ENCODE measurements around the gene SMPD3. TPM values are rescaled to one million over a fixed set of nuclear protein-coding genes. Genes with fewer than 3 reads are reported as not detected.

The SMPD3 gene
- total RNA-seq, 4 donors from 2014 or later = 0.20 to 3.3 (median 0.63) TPM

DNA sequence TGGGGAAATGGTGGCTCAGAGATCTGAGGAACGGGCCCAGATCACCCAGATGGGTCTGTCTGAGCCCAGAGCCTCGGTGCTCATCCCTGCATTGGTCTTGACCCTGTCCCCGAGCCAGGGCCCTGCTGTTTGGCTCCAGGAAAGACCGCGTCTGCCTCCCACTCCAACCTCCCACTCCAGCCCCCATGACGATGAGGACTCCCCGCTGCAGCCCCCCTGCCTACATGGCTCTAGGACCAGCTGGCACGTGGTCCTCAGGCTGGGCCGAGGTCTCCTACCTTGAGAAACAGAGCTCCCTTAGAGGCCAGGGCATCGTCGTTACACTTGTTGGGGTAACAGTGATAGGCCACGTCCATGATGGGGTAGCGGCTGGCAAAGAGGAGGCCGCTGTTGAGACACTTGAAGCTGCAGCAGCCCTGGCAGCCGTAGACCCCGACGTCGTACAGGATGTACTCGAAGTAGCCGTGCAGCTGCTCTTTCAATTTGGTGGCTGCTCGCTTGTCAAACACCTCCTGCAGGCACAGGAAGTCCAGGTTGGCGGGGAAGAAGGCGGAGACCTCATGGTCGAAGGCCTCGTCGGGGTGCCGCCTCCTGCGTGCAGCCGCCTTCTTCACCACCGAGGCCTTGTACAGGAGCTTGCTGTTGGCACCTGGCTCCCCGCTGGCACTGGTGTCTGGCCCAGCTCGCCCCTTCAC lies 77.6 kb downstream of the SMPD3 start:
- DNase-seq (ENCODE audit: low spot score in 2 of 2) = no peak
- H3K27ac ChIP-seq = no peak overlapping the region
- H3K4me3 ChIP-seq = no peak overlapping the region
- 85 to 86% methylated on average over 22 to 31 of the region's 32 CpGs for WGBS, 2 donors
- H3K4me1 ChIP-seq = peaks cover 0 to 3% (median under 1%) of the 10 kb centered on the region in 4 donors
- no peaks in the 10 kb centered on the region for H3K9me3 ChIP-seq
- no peaks in the 10 kb centered on the region for H3K36me3 ChIP-seq
- peaks cover 0 to 26% of the 10 kb centered on the region in 2 donors for H3K27me3 ChIP-seq
- TF ChIP-seq POLR2A (IDR thresholded peaks at IDR 0.05) = no peak
- TF ChIP-seq, protein P1, sequence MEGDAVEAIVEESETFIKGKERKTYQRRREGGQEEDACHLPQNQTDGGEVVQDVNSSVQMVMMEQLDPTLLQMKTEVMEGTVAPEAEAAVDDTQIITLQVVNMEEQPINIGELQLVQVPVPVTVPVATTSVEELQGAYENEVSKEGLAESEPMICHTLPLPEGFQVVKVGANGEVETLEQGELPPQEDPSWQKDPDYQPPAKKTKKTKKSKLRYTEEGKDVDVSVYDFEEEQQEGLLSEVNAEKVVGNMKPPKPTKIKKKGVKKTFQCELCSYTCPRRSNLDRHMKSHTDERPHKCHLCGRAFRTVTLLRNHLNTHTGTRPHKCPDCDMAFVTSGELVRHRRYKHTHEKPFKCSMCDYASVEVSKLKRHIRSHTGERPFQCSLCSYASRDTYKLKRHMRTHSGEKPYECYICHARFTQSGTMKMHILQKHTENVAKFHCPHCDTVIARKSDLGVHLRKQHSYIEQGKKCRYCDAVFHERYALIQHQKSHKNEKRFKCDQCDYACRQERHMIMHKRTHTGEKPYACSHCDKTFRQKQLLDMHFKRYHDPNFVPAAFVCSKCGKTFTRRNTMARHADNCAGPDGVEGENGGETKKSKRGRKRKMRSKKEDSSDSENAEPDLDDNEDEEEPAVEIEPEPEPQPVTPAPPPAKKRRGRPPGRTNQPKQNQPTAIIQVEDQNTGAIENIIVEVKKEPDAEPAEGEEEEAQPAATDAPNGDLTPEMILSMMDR (IDR thresholded peaks at IDR 0.05) = no peak
- TF ChIP-seq EP300 (IDR thresholded peaks at IDR 0.05) = no peak

DNA sequence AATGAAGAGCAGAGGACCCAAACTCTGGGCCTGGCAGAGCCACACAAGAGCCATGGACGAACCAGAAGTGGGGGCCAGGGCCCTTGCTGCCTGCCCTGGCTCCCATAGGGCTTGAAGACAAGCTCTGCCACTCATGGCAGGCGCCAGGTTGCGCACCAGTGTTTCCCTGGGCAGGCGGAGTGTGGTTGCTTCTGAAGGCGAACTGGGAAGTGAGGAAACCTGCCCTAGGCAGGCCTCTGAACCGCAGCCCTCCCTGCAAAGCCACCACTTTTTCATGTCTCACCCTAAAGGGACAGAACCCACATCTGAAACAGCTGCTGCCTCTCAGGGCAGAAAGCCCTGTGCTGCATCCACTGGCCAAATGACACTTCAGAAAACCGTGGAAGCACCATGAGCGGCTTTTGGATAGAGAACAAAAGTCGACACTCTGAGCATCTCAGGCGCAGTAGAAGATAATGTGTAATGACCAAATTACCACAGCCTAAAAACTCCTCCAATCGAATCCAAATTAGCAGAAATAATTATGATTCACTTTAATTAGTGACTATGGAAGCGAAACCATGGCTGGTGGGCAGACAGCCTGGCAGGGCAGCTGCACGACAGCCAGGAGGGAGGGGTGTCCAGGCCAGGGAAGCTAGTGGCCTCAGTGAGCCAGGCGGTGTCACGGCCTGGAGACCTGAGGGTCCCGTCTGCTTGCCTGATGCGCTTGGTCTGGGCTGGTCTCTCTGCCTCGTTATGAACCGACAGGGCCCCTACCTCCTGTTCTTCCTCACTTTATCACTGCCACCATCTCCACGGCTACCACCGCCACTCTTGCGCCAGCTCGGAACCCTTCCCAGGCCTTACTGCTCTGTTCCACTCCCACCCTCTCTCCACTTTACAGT lies 78.4 kb downstream of the SMPD3 start:
- no peak overlapping the region for H3K27ac ChIP-seq
- TF ChIP-seq, protein P1 (IDR thresholded peaks at IDR 0.05) = no peak
- no peak for TF ChIP-seq POLR2A (IDR thresholded peaks at IDR 0.05)
- no peak for TF ChIP-seq EP300 (IDR thresholded peaks at IDR 0.05)
- no peak overlapping the region for H3K4me3 ChIP-seq
- no peaks in the 10 kb centered on the region for H3K36me3 ChIP-seq
- WGBS, 2 donors = 82 to 83% methylated on average over 23 of the region's 23 CpGs
- no peak for DNase-seq (ENCODE audit: low spot score in 2 of 2)
- H3K9me3 ChIP-seq = no peaks in the 10 kb centered on the region
- peaks cover 0 to 26% of the 10 kb centered on the region in 2 donors for H3K27me3 ChIP-seq
- peaks cover 0 to 8% (median 2%) of the 10 kb centered on the region in 4 donors for H3K4me1 ChIP-seq

GRCh38 chr16:68369168-68369567 lies 79.1 kb downstream of the SMPD3 start:
- H3K27ac ChIP-seq = no peak overlapping the region
- no peak for DNase-seq (ENCODE audit: low spot score in 2 of 2)
- H3K27me3 ChIP-seq = peaks cover 0 to 26% of the 10 kb centered on the region in 2 donors
- TF ChIP-seq, protein P1 (IDR thresholded peaks at IDR 0.05) = no peak
- TF ChIP-seq POLR2A (IDR thresholded peaks at IDR 0.05) (no peak), EP300 (IDR thresholded peaks at IDR 0.05) (no peak)
- no peaks in the 10 kb centered on the region for H3K36me3 ChIP-seq
- H3K4me1 ChIP-seq = peaks cover 0 to 15% (median 8%) of the 10 kb centered on the region in 4 donors
- no peaks in the 10 kb centered on the region for H3K9me3 ChIP-seq
- no peak overlapping the region for H3K4me3 ChIP-seq
- WGBS, 2 donors = 76 to 77% methylated on average over 4 of the region's 4 CpGs

- no peak for DNase-seq (ENCODE audit: low spot score in 2 of 2)
- TF ChIP-seq EP300 (IDR thresholded peaks at IDR 0.05) (no peak), POLR2A (IDR thresholded peaks at IDR 0.05) (no peak)
- TF ChIP-seq, protein P1 (IDR thresholded peaks at IDR 0.05) = no peak
- H3K27me3 ChIP-seq = peaks cover 0 to 26% of the 10 kb centered on the region in 2 donors
- H3K9me3 ChIP-seq = no peaks in the 10 kb centered on the region
- H3K27ac ChIP-seq = no peak overlapping the region
- no peak overlapping the region for H3K4me3 ChIP-seq
- H3K4me1 ChIP-seq = peaks cover 0 to 21% (median 8%) of the 10 kb centered on the region in 4 donors
- WGBS, 2 donors = 79 to 80% methylated on average over 12 of the region's 12 CpGs
- H3K36me3 ChIP-seq = no peaks in the 10 kb centered on the region
These were observed 79.9 kb downstream of the SMPD3 start for GRCh38 chr16:68368301-68368888.
